Panc1 (cell line): ENCODE data around the gene ANO1.

ENCODE experiments used
- POLR2AphosphoS5 ChIP-seq: IDR thresholded peaks from 2 replicates; pipeline ENCODE4 v1.6.1; 2012; ENCODE audit warnings: mild to moderate bottlenecking, low read depth, low read length, moderate library complexity
- SIN3A ChIP-seq: IDR thresholded peaks from 2 replicates; pipeline ENCODE4 v1.6.1; 2012; ENCODE audit warnings: low read depth, mild to moderate bottlenecking, low read length, moderate library complexity, borderline replicate concordance; ENCODE audit not compliant: insufficient read depth
- TF ChIP-seq, protein P1 (sequence below), 2 experiments: IDR thresholded peaks; 2 replicates each; pipeline ENCODE4 v1.6.1; 2011 to 2012; ENCODE audit warnings: low read depth in 2 of 2, control low read depth in 1 of 2, low read length in 1 of 2, mild to moderate bottlenecking in 1 of 2, moderate library complexity in 1 of 2; ENCODE audit not compliant: insufficient read depth in 1 of 2
- TF ChIP-seq, protein P2 (sequence below): fragments of 450-650 bp; IDR thresholded peaks from 2 replicates; pipeline ENCODE4 v1.5.1; 2017; ENCODE audit warnings: mild to moderate bottlenecking

DNA sequence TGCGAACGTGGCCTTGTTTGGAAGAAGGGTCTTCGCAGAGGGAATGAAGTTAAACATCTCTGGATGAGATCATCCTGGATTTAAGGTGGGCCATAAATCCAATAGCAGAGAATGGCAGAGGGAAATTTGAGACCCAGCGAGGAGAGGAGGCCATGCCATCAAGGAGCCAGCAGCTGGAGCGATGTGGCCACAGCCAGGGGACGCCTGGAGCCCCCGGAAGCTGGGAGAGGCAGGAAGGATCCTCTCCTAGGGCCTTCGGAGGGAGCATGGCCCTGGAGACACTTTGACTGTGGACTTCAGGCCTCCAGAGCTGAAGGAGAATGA lies 22.1 kb downstream of the ANO1 start:
- TF ChIP-seq POLR2AphosphoS5 (no peak), SIN3A (no peak)
- TF ChIP-seq, protein P1, sequence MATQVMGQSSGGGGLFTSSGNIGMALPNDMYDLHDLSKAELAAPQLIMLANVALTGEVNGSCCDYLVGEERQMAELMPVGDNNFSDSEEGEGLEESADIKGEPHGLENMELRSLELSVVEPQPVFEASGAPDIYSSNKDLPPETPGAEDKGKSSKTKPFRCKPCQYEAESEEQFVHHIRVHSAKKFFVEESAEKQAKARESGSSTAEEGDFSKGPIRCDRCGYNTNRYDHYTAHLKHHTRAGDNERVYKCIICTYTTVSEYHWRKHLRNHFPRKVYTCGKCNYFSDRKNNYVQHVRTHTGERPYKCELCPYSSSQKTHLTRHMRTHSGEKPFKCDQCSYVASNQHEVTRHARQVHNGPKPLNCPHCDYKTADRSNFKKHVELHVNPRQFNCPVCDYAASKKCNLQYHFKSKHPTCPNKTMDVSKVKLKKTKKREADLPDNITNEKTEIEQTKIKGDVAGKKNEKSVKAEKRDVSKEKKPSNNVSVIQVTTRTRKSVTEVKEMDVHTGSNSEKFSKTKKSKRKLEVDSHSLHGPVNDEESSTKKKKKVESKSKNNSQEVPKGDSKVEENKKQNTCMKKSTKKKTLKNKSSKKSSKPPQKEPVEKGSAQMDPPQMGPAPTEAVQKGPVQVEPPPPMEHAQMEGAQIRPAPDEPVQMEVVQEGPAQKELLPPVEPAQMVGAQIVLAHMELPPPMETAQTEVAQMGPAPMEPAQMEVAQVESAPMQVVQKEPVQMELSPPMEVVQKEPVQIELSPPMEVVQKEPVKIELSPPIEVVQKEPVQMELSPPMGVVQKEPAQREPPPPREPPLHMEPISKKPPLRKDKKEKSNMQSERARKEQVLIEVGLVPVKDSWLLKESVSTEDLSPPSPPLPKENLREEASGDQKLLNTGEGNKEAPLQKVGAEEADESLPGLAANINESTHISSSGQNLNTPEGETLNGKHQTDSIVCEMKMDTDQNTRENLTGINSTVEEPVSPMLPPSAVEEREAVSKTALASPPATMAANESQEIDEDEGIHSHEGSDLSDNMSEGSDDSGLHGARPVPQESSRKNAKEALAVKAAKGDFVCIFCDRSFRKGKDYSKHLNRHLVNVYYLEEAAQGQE (IDR thresholded peaks at IDR 0.05; ENCODE audit: insufficient read depth in 1 of 2, low read depth in 2 of 2, low read length in 1 of 2), result no peak
- TF ChIP-seq, protein P2, sequence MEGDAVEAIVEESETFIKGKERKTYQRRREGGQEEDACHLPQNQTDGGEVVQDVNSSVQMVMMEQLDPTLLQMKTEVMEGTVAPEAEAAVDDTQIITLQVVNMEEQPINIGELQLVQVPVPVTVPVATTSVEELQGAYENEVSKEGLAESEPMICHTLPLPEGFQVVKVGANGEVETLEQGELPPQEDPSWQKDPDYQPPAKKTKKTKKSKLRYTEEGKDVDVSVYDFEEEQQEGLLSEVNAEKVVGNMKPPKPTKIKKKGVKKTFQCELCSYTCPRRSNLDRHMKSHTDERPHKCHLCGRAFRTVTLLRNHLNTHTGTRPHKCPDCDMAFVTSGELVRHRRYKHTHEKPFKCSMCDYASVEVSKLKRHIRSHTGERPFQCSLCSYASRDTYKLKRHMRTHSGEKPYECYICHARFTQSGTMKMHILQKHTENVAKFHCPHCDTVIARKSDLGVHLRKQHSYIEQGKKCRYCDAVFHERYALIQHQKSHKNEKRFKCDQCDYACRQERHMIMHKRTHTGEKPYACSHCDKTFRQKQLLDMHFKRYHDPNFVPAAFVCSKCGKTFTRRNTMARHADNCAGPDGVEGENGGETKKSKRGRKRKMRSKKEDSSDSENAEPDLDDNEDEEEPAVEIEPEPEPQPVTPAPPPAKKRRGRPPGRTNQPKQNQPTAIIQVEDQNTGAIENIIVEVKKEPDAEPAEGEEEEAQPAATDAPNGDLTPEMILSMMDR, result no peak
